ENCODE results near the gene PRPF40A. TPM values are rescaled to one million over a fixed set of nuclear protein-coding genes. Genes with fewer than 3 reads are reported as not detected.

Gene PRPF40A
- total RNA-seq, 1 donor from 2014 or later, result 33.8 TPM

- Histone ChIP-seq H3K36me3 (peaks cover 6% of the 10 kb centered on the region), H3K9me3 (replicated peaks) (no peaks in the 10 kb centered on the region), H3K4me3 (no peak overlapping the region), H3K27me3 (ENCODE audit: low read depth) (no peaks in the 10 kb centered on the region), H3K27ac (replicated peaks) (no peak overlapping the region), H3K4me1 (peaks cover 55% of the 10 kb centered on the region)
- no peak for TF ChIP-seq CTCF (IDR thresholded peaks at IDR 0.05; ENCODE audit: borderline replicate concordance)
- no peak for DNase-seq
- intact Hi-C loops (cut with micrococcal nuclease), result no loop called here
Measured at GRCh38 chr2:152720794-152721193, 3.5 kb upstream of the PRPF40A start.

- peaks cover 11% of the 10 kb centered on the region for H3K36me3 ChIP-seq
- peak overlapping the region; percentile 96 for H3K4me3 ChIP-seq
- H3K4me1 ChIP-seq, result peaks cover 72% of the 10 kb centered on the region
- no peak for DNase-seq
- intact Hi-C loops (cut with micrococcal nuclease), result no loop called here
- H3K27me3 ChIP-seq (ENCODE audit: low read depth), result no peaks in the 10 kb centered on the region
- H3K9me3 ChIP-seq (replicated peaks), result no peaks in the 10 kb centered on the region
- no peak for TF ChIP-seq CTCF (IDR thresholded peaks at IDR 0.05; ENCODE audit: borderline replicate concordance)
- H3K27ac ChIP-seq (replicated peaks), result peak overlapping the region; percentile 98
Measured at GRCh38 chr2:152718909-152719645, 1.8 kb upstream of the PRPF40A start.

- peak within 1 kb of the TSS; percentile 98 for H3K27ac ChIP-seq (replicated peaks)
- no peaks in the 10 kb centered on the region for H3K9me3 ChIP-seq (replicated peaks)
- DNase-seq, result peak; percentile 93
- H3K36me3 ChIP-seq, result peaks cover 19% of the 10 kb centered on the region
- peak within 1 kb of the TSS; percentile 96 for H3K4me3 ChIP-seq
- peaks cover 78% of the 10 kb centered on the region for H3K4me1 ChIP-seq
- intact Hi-C loops (cut with micrococcal nuclease), result no loop called here
- H3K27me3 ChIP-seq (ENCODE audit: low read depth), result no peaks in the 10 kb centered on the region
- no peak for TF ChIP-seq CTCF (IDR thresholded peaks at IDR 0.05; ENCODE audit: borderline replicate concordance)
Measured at GRCh38 chr2:152718076-152718908, 1.0 kb upstream of the PRPF40A start, which contains the start of gene ARL6IP6. ARL6IP6 (plus strand) TSS chr2:152718620; CDS start chr2:152718625, 5 bp downstream.

- no peak for TF ChIP-seq CTCF (IDR thresholded peaks at IDR 0.05; ENCODE audit: borderline replicate concordance)
- intact Hi-C loops (cut with micrococcal nuclease), result no loop called here
- DNase-seq, result no peak
- peak overlapping the region; percentile 96 for H3K4me3 ChIP-seq
- no peaks in the 10 kb centered on the region for H3K9me3 ChIP-seq (replicated peaks)
- H3K4me1 ChIP-seq, result peaks cover 86% of the 10 kb centered on the region
- no peaks in the 10 kb centered on the region for H3K27me3 ChIP-seq (ENCODE audit: low read depth)
- H3K27ac ChIP-seq (replicated peaks), result peak overlapping the region; percentile 98
- H3K36me3 ChIP-seq, result peaks cover 31% of the 10 kb centered on the region
Measured at GRCh38 chr2:152716805-152717227, 445 bp downstream of the PRPF40A start.

DNA sequence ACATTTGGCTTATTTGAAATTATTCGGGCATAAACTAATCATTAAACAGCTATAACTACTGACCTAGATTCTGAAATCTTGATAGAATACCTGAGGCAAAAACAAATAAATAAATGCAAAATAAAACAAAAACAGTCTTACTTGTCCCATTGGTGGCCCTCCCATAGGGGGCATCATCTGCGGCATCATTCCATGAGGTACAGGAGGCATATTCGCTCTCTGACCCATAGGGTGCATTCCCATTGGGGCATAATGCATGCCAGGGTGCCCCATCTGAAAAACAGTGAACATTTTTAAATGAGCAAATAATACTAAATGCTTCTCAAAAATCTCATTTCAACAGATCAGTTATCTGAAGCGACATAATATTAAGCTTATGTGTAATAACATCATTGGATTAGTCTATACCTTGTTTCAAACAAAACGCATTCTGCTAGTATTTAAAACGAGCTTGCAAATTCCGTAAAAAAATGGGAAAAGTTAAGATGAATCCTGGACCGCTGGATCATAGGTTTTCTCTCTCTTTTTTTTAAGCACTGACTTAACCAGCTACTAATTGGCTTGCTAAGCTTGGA, 1.3 kb downstream of the PRPF40A start:
- peak; percentile 23 for TF ChIP-seq CTCF (IDR thresholded peaks at IDR 0.05; ENCODE audit: borderline replicate concordance)
- no peak for DNase-seq
- intact Hi-C loops (cut with micrococcal nuclease), result no loop called here
- H3K4me1 ChIP-seq, result peaks cover 82% of the 10 kb centered on the region
- H3K27me3 ChIP-seq (ENCODE audit: low read depth), result no peaks in the 10 kb centered on the region
- H3K9me3 ChIP-seq (replicated peaks), result no peaks in the 10 kb centered on the region
- H3K36me3 ChIP-seq, result peaks cover 34% of the 10 kb centered on the region
- H3K4me3 ChIP-seq, result peak overlapping the region; percentile 96
- H3K27ac ChIP-seq (replicated peaks), result no peak overlapping the region

All from left ventricle myocardium inferior (tissue), 1 donor.